OCI-LY3 (cell line): Measurements from ENCODE around the gene PAMR1.

Experiments
- EZH2phosphoT487 ChIP-seq: fragments of 200-600 bp; shearing (Covaris generic); IDR thresholded peaks from 2 replicates; pipeline ENCODE4 v1.6.1; 2018; ENCODE audit warnings: antibody characterized with exemption, mixed run types, low read depth
- TF ChIP-seq, protein P1 (sequence below): fragments of 200-600, 300-600 bp; sonication (generic); IDR thresholded peaks from 2 replicates; pipeline ENCODE4 v1.5.1; 2014; ENCODE audit warnings: antibody characterized with exemption, low read length, low read depth

DNA sequence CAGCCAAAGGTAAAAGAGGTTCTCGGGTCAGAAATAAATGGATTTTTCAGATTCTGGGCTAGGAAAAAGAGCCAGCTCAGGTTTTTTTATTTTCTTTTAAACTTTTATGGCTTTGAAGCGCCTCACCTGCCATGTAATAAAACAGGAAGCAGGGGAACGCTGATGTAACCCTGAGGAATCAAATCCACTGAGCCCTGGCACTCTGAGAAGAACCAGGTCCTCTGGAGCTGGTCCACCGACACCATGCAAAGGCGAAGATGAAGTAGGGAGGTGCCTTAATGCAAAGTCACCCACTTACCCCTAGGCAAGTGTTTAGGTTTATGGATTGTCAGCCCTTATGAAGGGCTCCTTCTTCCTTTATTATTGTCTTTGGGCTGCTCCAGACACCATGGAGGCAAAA is 1.6 kb downstream of the PAMR1 start:
- TF ChIP-seq, protein P1, sequence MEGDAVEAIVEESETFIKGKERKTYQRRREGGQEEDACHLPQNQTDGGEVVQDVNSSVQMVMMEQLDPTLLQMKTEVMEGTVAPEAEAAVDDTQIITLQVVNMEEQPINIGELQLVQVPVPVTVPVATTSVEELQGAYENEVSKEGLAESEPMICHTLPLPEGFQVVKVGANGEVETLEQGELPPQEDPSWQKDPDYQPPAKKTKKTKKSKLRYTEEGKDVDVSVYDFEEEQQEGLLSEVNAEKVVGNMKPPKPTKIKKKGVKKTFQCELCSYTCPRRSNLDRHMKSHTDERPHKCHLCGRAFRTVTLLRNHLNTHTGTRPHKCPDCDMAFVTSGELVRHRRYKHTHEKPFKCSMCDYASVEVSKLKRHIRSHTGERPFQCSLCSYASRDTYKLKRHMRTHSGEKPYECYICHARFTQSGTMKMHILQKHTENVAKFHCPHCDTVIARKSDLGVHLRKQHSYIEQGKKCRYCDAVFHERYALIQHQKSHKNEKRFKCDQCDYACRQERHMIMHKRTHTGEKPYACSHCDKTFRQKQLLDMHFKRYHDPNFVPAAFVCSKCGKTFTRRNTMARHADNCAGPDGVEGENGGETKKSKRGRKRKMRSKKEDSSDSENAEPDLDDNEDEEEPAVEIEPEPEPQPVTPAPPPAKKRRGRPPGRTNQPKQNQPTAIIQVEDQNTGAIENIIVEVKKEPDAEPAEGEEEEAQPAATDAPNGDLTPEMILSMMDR = no peak
- no peak for TF ChIP-seq EZH2phosphoT487
